ENCODE results near the gene ART3.

- no peak for TF ChIP-seq SMC3 (conservative IDR thresholded peaks at IDR 0.05; ENCODE audit: poor library complexity)
- no peak for TF ChIP-seq CTCF (IDR thresholded peaks at IDR 0.05; ENCODE audit: poor library complexity, severe bottlenecking)
- no peak for TF ChIP-seq TAF1 (IDR thresholded peaks at IDR 0.05; ENCODE audit: low read depth)
Measured at GRCh38 chr4:76141241-76141640, 66.7 kb downstream of the ART3 start.

Measured in neural cell (in vitro differentiated cells).